Peyer's patch (tissue), 4 donors: ENCODE measurements around the gene PRKAG3. TPM values are rescaled to one million over a fixed set of nuclear protein-coding genes. Genes with fewer than 3 reads are reported as not detected.

ENCODE experiments used
- DNase-seq, 3 donors: peaks; one replicate each; pipeline ENCODE4 v3.0.0-alpha.2; 2017 to 2019
- H3K27ac ChIP-seq, 4 donors: fragments of 200-600 bp; sonication (generic); one replicate each; pipeline ENCODE4 v1.5.1; 2016 to 2019
- H3K27me3 ChIP-seq, 2 donors: fragments of 200-600 bp; sonication (generic); one replicate each; pipeline ENCODE4 v1.5.1; 2019
- H3K36me3 ChIP-seq, 3 donors: fragments of 200-600 bp; sonication (generic); one replicate each; pipeline ENCODE4 v1.5.1; 2016 to 2019
- H3K4me1 ChIP-seq, 4 donors: fragments of 200-600 bp; sonication (generic); one replicate each; pipeline ENCODE4 v1.5.1; 2016 to 2019
- H3K4me3 ChIP-seq, 4 donors: fragments of 200-600 bp; sonication (generic); 1 replicate in 3 of 4; 2 replicates in 1 of 4; pipeline ENCODE4 v1.5.1; 2016 to 2019; ENCODE audit warnings: mild to moderate bottlenecking in 1 of 4
- H3K9me3 ChIP-seq, 4 donors: fragments of 200-600 bp; sonication (generic); one replicate each; pipeline ENCODE4 v1.5.1; 2016 to 2019; ENCODE audit warnings: mild to moderate bottlenecking in 1 of 4
- CTCF ChIP-seq, 6 experiments: fragments of 450-650 bp in 4 of 6; fragments of 200-600 bp in 2 of 6; sonication (generic) in 1 of 6; IDR thresholded peaks; one replicate each; pipeline ENCODE4 v1.5.1; 2017 to 2019; ENCODE audit warnings: antibody characterized with exemption in 6 of 6, mild to moderate bottlenecking in 3 of 6, moderate library complexity in 1 of 6
- POLR2A ChIP-seq, 2 donors: fragments of 450-650 bp; IDR thresholded peaks; one replicate each; pipeline ENCODE4 v1.5.1; 2017; ENCODE audit warnings: antibody characterized with exemption in 2 of 2, mild to moderate bottlenecking in 2 of 2, moderate library complexity in 2 of 2
- total RNA-seq, 4 donors: library from RNA; depleted of rRNA; stranded (reverse); fragments of >200 nt; gene quantifications; one replicate each; pipeline ENCODE4 v1.1.0, GENCODE V29; 2016

Gene PRKAG3
- total RNA-seq, 4 donors from 2014 or later = not detected

GRCh38 chr2:218869064-218869463 is 37.5 kb upstream of the PRKAG3 start:
- Histone ChIP-seq H3K9me3 (no peaks in the 10 kb centered on the region), H3K4me1 (peaks cover 0 to 25% (median 16%) of the 10 kb centered on the region in 4 donors), H3K36me3 (no peaks in the 10 kb centered on the region), H3K27me3 (peaks cover 0 to 37% of the 10 kb centered on the region in 2 donors), H3K4me3 (no peak overlapping the region), H3K27ac (no peak overlapping the region)
- no peak for DNase-seq
- TF ChIP-seq CTCF (IDR thresholded peaks at IDR 0.05) = no peak
- TF ChIP-seq POLR2A (IDR thresholded peaks at IDR 0.05) = no peak

- Histone ChIP-seq H3K36me3 (no peaks in the 10 kb centered on the region), H3K9me3 (no peaks in the 10 kb centered on the region), H3K27ac (no peak overlapping the region), H3K4me1 (peaks cover 0 to 17% (median 12%) of the 10 kb centered on the region in 4 donors), H3K4me3 (no peak overlapping the region), H3K27me3 (peaks cover 0 to 26% of the 10 kb centered on the region in 2 donors)
- no peak for DNase-seq
- TF ChIP-seq POLR2A (IDR thresholded peaks at IDR 0.05) = no peak
Observed at GRCh38 chr2:218867900-218868299, 36.3 kb upstream of the PRKAG3 start.

GRCh38 chr2:218865999-218866398 is 34.4 kb upstream of the PRKAG3 start:
- TF ChIP-seq CTCF (IDR thresholded peaks at IDR 0.05) (no peak), POLR2A (IDR thresholded peaks at IDR 0.05) (no peak)
- no peaks in the 10 kb centered on the region for H3K36me3 ChIP-seq
- H3K4me1 ChIP-seq = peaks cover 0 to 6% (median 3%) of the 10 kb centered on the region in 4 donors
- no peak for DNase-seq
- H3K4me3 ChIP-seq = no peak overlapping the region
- peaks cover 0 to 13% of the 10 kb centered on the region in 2 donors for H3K27me3 ChIP-seq
- no peak overlapping the region for H3K27ac ChIP-seq
- H3K9me3 ChIP-seq = no peaks in the 10 kb centered on the region

- Histone ChIP-seq H3K27ac (no peak overlapping the region), H3K4me3 (no peak overlapping the region), H3K4me1 (peaks cover 0 to 7% (median 1%) of the 10 kb centered on the region in 4 donors), H3K9me3 (no peaks in the 10 kb centered on the region), H3K27me3 (peaks cover 0 to 16% of the 10 kb centered on the region in 2 donors), H3K36me3 (no peaks in the 10 kb centered on the region)
- TF ChIP-seq POLR2A (IDR thresholded peaks at IDR 0.05) (no peak), CTCF (IDR thresholded peaks at IDR 0.05) (no peak)
- DNase-seq = no peak
Observed at GRCh38 chr2:218865396-218865795, 33.8 kb upstream of the PRKAG3 start.

GRCh38 chr2:218863021-218863520 is 31.5 kb upstream of the PRKAG3 start:
- H3K36me3 ChIP-seq = no peaks in the 10 kb centered on the region
- H3K4me3 ChIP-seq = no peak overlapping the region
- TF ChIP-seq POLR2A (IDR thresholded peaks at IDR 0.05) (no peak), CTCF (IDR thresholded peaks at IDR 0.05) (no peak)
- H3K9me3 ChIP-seq = no peaks in the 10 kb centered on the region
- no peak overlapping the region for H3K27ac ChIP-seq
- H3K27me3 ChIP-seq = peaks cover 0 to 30% of the 10 kb centered on the region in 2 donors
- DNase-seq = no peak
- peaks cover 0 to 16% (median 11%) of the 10 kb centered on the region in 4 donors for H3K4me1 ChIP-seq

GRCh38 chr2:218861645-218862318 is 30.2 kb upstream of the PRKAG3 start:
- Histone ChIP-seq H3K9me3 (no peaks in the 10 kb centered on the region), H3K27ac (no peak overlapping the region), H3K4me1 (peaks cover 0 to 16% (median 11%) of the 10 kb centered on the region in 4 donors), H3K36me3 (no peaks in the 10 kb centered on the region), H3K27me3 (peaks cover 0 to 30% of the 10 kb centered on the region in 2 donors), H3K4me3 (no peak overlapping the region)
- no peak for TF ChIP-seq CTCF (IDR thresholded peaks at IDR 0.05)
- no peak for DNase-seq
